GM19240 (cell line): ENCODE data around the gene CLOCK.
"Not testable (repeated sequence)": the region's sequence is repeated elsewhere in the genome, so short reads cannot be mapped to it uniquely, and the experiment has no call there.

ENCODE experiments used
- DNase-seq: peaks from one replicate; pipeline ENCODE4 v3.0.0; 2011; ENCODE audit warnings: low spot score; ENCODE audit not compliant: insufficient read length

CLOCK gene

DNA sequence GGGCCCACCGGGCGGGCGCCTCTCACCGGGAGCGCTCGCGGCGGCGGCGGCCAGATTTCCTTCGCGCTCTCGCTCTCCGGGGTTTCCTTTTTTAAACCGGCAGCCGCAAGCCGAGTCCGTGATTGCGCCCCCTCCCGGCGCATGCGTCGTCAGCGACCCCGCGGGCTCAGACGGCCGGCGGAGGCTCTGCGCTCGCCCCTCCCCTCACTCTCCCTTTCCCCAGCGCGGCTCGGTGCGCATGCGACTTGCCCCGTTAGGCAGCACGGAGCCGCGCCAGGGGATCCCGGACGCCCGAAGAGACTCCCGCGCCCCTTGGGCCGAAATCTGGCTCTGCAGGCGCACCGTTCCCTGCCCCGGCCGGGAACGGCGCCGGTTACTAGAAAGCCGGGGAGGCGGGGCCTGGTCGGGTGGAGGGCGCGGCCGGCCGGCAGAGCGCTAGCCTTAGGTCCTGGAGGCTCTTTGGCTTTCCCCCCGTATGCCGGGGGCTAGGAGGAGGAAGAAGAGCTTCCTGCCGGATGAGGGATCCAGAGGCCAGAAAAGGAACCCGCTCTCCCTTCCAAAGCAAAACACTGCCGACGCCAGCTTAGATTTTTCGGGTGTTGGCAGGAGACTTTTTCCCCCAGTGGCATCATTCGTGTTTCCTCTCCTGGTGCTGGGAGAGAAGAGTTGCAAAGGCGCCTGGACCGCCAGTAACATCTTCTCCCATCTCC lies at the start of gene CLOCK:
Gene CLOCK, minus strand, starts transcription at position 154 of the 710 bp plus-strand sequence. CDS start 64,124 bp downstream, outside the sequence.
- DNase-seq: peak; percentile 48

DNA sequence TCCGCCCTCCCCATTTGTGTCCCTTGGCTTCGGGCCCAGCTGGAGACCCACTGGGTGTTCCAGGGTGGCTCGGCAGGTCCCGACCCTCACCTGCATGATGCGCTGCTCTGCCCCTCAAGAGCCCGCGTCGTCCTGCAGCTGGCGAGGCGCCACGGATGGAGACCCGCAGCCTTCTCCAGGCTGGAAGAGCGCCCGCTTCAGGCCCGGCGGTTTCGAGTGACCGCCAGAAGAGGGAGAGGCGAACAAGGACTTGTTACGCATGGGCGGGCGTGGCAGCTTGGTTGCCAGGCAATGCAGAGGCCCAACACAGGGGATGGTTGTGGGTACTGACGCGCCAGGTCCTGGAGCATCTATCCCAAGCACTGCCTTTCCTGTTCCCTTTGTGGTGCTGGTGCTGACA lies 45.3 kb upstream of the CLOCK start, which contains the start of gene PDCL2:
Gene PDCL2, minus strand, starts transcription at position 232 of the 400 bp plus-strand sequence. Its CDS starts 136 bp downstream, at position 96.
- DNase-seq: no peak

DNA sequence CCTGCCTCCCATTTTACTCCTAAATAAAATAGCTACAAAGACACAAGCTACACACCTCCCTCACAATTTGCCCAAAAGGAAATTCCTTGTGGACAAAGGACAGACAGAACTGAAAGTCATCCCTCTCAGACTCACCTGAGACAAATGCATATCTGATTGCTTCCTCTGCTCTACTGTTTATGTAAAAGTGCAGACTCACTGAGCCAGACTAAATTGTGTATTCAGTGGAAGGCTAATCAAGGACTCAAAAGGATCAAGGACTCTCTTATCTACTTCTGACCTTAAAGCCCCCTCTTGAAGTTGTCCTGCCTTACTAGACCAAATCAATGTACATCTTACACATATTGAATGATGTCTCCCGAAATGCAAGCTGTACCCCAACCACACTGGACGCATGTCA lies 41.5 kb upstream of the CLOCK start:
- no peak for DNase-seq

- DNase-seq: not testable (repeated sequence)
These were observed 36.1 kb upstream of the CLOCK start for GRCh38 chr4:55582773-55583172.

DNA sequence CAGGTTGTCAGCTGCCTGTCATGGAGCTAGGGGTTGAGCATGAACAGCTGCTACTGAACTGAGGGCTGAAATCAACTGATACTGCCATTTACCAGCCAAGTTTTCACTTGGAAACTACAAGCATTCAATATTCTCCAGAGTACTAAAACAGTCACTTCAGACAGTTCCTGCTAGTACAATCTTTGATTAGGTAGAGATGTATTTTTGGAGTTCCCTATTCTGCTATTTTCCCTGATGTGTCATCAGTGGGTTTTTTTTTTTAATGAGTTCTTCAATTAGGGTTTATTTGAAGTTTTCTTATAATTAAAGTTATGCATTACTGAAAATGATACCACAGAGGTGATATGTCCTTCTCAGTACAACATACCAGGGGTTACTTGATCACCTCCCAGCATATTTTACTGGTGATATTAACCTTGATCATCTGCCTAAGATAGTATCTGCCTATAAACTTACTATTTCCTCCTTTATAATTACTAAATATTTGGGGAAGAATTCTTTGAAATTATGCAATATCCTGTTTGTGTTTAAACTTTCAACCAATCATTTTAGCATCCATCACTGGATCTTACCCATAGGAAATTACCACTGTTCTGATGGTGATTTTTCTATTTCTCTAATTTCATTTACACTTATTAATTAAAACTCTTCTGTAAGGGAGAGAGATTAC lies 31.8 kb upstream of the CLOCK start:
- no peak for DNase-seq

- no peak for DNase-seq
These were observed 28.8 kb upstream of the CLOCK start for GRCh38 chr4:55575513-55575912.

GRCh38 chr4:55574252-55574651 lies 27.5 kb upstream of the CLOCK start:
- DNase-seq: no peak

DNA sequence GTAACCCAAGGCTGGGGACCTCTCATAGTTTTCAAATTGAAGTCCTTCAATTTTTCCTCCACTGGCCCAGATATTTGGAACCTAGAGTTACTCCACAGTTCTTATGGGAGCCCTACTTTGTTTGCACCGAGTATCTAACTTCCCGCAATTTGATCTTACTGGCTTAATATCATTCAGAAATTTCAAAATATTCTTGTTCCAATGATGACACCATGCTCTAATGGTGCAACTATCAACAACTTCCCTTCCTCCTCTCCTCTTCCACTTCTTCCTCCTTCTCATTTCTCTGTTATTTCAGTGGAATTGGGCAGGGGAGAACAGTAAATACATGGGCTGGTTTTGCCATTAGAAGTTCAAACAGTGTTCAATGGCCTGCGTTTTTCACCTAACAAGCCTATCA lies 25.1 kb upstream of the CLOCK start:
- no peak for DNase-seq

DNA sequence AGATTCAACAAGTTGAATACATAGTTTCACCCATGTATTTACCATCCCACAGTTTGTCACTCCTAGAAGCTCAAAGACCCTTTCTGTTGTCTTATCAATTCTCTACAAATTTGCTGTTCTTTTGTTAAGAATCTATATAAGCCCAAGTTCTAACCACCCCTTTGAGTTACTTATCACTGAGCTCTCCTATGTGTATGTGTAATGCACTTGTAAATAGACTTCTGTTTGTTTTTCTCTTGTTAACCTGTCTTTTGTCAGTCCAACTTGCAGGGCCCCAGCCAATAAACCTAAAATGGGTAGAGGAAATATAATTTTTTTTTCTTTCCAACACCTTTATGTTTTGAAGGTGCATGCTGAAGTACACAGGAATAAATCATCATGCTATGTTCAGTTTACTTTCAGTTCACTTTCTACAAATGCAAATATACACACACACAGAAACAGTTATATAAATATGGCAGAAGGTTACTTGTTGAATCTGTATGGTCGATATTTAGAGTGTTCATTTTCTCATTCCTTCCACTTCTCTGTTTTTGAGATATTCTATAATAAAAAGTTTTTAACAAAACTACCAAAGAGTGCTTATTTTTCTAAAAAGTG lies 22.3 kb upstream of the CLOCK start:
- no peak for DNase-seq

DNA sequence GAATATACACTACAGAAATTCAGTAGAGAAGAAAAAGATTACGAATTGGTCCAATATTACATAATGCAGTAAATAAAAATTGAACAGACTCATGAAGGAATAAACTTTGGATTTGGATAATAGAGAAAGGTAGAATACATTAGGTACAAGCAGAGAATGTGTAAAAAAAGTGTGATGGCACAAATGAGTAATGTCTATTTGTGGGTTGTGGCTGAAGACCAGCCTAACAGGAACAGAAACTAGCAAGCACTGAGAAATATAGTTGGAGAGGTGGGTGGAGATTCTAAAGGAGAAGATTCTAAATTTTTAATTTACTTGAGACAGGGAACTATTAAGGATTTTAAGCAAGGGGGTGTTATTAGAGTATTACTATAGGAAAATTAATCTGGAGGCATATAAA lies 15.2 kb upstream of the CLOCK start:
- no peak for DNase-seq

- no peak for DNase-seq
These were observed 13.4 kb upstream of the CLOCK start for GRCh38 chr4:55560096-55560495.

DNA sequence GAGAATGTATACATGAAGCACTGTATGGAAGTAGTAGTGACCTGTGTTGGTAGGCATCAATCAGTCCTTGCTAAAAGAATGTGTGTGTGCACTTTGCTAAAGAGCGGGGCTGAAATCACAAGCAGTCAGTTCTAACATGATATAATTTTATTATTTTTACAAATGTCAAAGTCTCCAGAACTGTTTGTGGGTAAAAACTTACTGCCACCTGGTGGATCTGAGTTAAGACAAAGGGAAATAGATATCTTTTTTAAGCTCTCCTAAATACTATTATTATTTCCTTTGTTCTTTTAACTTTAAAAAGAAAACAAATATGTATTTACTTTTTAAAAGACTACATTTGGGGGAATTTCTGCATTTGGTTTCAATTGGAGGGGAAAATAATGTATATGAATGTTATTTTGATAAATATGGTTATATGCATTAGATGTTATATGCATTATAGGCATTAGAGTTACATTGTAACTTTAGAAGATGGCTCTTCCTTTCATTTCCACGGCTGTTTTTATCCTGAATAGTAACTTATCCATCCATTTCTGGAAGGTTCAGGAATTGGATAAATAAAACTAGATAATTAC lies 7.8 kb upstream of the CLOCK start:
- no peak for DNase-seq

DNA sequence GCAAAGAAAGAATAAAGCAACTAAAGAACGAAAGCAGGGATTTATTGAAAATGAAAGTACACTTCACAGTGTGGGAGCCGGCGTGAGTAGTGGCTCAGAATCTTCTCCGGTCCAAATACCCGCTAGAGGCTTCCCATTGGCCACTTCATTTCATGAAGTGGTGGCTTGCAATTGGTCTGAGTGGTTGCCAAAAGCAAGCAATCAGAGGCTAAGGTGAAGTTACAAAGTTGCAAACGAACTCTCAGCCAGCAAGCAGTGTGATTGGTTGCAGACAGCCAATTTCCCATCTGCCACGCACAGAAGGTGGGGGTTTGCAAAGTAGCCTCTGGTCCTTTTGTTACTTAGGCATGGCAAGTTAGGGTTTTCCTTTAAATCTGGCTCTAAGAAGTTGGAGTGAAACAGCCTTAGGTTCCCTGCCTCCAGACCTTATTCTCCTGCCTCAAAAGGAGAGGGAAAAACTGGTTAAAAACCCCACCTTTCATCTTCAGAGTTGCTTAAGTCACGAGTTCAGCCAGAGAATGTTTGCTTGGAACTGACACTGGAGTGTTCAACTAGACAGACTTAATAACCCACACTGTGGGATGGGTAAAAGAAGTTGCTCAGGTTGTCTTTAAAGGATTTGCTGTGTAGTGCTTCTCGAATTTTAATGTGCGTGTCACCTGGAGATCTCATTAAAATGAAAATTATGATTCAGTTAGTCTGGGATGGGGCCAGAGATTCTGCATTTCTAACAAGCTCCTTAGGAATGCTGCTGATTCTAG lies 6.9 kb upstream of the CLOCK start:
- no peak for DNase-seq

DNA sequence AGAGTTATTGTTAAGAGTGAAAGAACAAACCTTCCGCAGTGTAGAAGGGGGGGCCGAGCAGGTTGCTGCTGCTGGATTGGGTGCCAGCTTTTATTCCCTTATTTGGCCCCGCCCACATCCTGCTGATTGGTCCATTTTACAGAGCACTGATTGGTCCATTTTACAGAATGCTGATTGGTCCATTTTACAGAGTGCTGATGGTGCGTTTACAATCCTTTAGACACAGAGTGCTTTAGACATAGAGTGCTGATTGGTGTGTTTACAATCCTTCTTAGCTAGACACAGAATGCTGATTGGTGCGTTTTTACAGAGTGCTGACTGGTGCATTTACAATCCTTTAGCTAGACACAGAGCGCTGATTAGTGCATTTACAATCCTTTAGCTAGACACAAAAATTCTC lies 5.3 kb upstream of the CLOCK start:
- DNase-seq: not testable (repeated sequence)

GRCh38 chr4:55549888-55550287 lies 3.2 kb upstream of the CLOCK start:
- DNase-seq: no peak

- no peak for DNase-seq
These were observed 1.2 kb upstream of the CLOCK start for GRCh38 chr4:55547918-55548317.

- DNase-seq: no peak
These were observed 709 bp upstream of the CLOCK start for GRCh38 chr4:55547466-55547770.

DNA sequence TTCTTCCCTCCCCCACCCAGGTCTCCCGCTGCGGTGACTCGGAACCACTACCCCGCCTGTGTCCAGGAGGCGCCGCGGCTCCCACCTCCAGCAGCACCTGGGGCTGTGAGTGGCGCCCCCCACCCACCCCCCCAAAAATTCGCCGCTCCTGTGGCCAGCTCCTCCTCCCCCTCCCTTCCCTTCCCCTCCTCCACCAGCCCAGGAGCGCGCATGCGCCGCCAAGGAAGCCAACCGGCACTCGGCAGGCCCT lies 278 bp downstream of the CLOCK start:
- DNase-seq: no peak

- peak; percentile 16 for DNase-seq
These were observed 836 bp downstream of the CLOCK start for GRCh38 chr4:55545641-55546505.

DNA sequence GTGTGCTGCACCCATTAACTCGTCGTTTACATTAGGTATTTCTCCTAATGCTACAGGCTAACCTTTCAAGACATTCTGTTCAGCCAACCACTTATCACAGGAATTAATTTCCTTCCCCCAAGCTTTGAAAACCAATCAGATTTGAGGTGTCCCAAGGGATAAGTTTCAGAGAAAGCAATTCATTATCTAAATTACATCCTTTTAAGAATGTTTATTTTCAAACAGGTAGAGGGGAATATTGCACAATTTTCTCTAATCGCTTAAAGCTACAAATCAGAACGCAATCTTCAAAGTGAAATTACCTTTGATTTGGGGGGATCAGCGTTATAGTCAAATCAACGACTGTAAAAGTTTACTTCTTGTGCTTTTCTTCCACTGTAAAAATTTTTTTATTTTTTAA lies 1.6 kb downstream of the CLOCK start:
- DNase-seq: no peak

- DNase-seq: no peak
These were observed 2.9 kb downstream of the CLOCK start for GRCh38 chr4:55543858-55544257.
